Thyroid gland (tissue), 4 donors: Measurements from ENCODE around the gene DOK7. TPM values are rescaled to one million over a fixed set of nuclear protein-coding genes. Genes with fewer than 3 reads are reported as not detected.

Source experiments
- DNase-seq, 2 donors: peaks; one replicate each; pipeline ENCODE4 v3.0.0-alpha.2; 2019
- H3K27ac ChIP-seq, 3 donors: fragments of 200-600 bp; sonication (generic); 1 replicate in 2 of 3; 2 replicates in 1 of 3; pipeline ENCODE4 v1.5.1; 2016 to 2019; ENCODE audit warnings: mild to moderate bottlenecking in 1 of 3, moderate library complexity in 1 of 3
- H3K27me3 ChIP-seq: fragments of 200-600 bp; sonication (generic); one replicate; pipeline ENCODE4 v1.5.1; 2019
- H3K36me3 ChIP-seq, 2 donors: fragments of 200-600 bp; sonication (generic); one replicate each; pipeline ENCODE4 v1.5.1; 2016 to 2019
- H3K4me1 ChIP-seq, 2 donors: fragments of 200-600 bp; sonication (generic); one replicate each; pipeline ENCODE4 v1.5.1; 2017 to 2019
- H3K4me3 ChIP-seq, 3 donors: fragments of 200-600 bp; sonication (generic); replicated peaks in 1 of 3; 1 replicate in 2 of 3; 2 replicates in 1 of 3; pipeline ENCODE4 v1.5.1; 2016; ENCODE audit warnings: mild to moderate bottlenecking in 1 of 3
- H3K9me3 ChIP-seq: fragments of 200-600 bp; sonication (generic); one replicate; pipeline ENCODE4 v1.5.1; 2017
- CTCF ChIP-seq, 6 experiments: fragments of 200-600 bp in 3 of 6; fragments of 450-650 bp in 3 of 6; sonication (generic) in 3 of 6; IDR thresholded peaks; one replicate each; pipeline ENCODE4 v1.5.1; 2016 to 2019; ENCODE audit warnings: antibody characterized with exemption in 6 of 6, mild to moderate bottlenecking in 2 of 6, inconsistent platforms in 1 of 6, moderate library complexity in 1 of 6
- POLR2A ChIP-seq, 2 donors: fragments of 450-650 bp; IDR thresholded peaks; one replicate each; pipeline ENCODE4 v1.6.1; 2017; ENCODE audit warnings: antibody characterized with exemption in 2 of 2, mild to moderate bottlenecking in 2 of 2, moderate library complexity in 1 of 2
- WGBS, 2 donors: methylation state at CpG; one replicate each; pipeline ENCODE4 v1.1.5; 2017; 5-methylcytosine and 5-hydroxymethylcytosine counted together
- intact Hi-C: fragments of 100-400 bp; cut with DNase I; formaldehyde crosslinking; loops from one replicate; pipeline ENCODE4 v1.15.1; 2023
- total RNA-seq, 4 donors: library from RNA; depleted of rRNA; stranded (reverse); fragments of >200 nt; gene quantifications; one replicate each; pipeline ENCODE4 v1.2.3, GENCODE V29; 2016

DOK7 gene
- total RNA-seq, 4 donors from 2014 or later = 0.25 to 2.7 (median 0.52) TPM

GRCh38 chr4:3513807-3514206, 50.7 kb downstream of the DOK7 start:
- no peak for DNase-seq
- no peak overlapping the region for H3K27ac ChIP-seq
- no peaks in the 10 kb centered on the region for H3K9me3 ChIP-seq
- 93 to 96% methylated on average over 16 to 18 of the region's 18 CpGs for WGBS, 2 donors
- no peaks in the 10 kb centered on the region for H3K4me1 ChIP-seq
- TF ChIP-seq POLR2A (IDR thresholded peaks at IDR 0.05) = no peak
- TF ChIP-seq CTCF (IDR thresholded peaks at IDR 0.05) = no peak
- intact Hi-C loops = no loop called here
- H3K27me3 ChIP-seq = no peaks in the 10 kb centered on the region
- peaks cover 61 to 64% of the 10 kb centered on the region in 2 donors for H3K36me3 ChIP-seq
- H3K4me3 ChIP-seq = no peak overlapping the region

GRCh38 chr4:3514221-3514780, 51.2 kb downstream of the DOK7 start:
- H3K4me3 ChIP-seq = no peak overlapping the region
- intact Hi-C loops = no loop called here
- TF ChIP-seq POLR2A (IDR thresholded peaks at IDR 0.05) (no peak), CTCF (IDR thresholded peaks at IDR 0.05) (no peak)
- no peaks in the 10 kb centered on the region for H3K9me3 ChIP-seq
- H3K36me3 ChIP-seq = peaks cover 62 to 67% of the 10 kb centered on the region in 2 donors
- WGBS, 2 donors = 89 to 94% methylated on average over 9 of the region's 17 CpGs
- no peaks in the 10 kb centered on the region for H3K4me1 ChIP-seq
- H3K27me3 ChIP-seq = no peaks in the 10 kb centered on the region
- no peak for DNase-seq
- no peak overlapping the region for H3K27ac ChIP-seq

- no peak overlapping the region for H3K4me3 ChIP-seq
- intact Hi-C loops = no loop called here
- no peak for DNase-seq
- no peaks in the 10 kb centered on the region for H3K4me1 ChIP-seq
- H3K27me3 ChIP-seq = no peaks in the 10 kb centered on the region
- no peaks in the 10 kb centered on the region for H3K9me3 ChIP-seq
- WGBS, 2 donors = 90 to 91% methylated on average over 26 to 30 of the region's 31 CpGs
- TF ChIP-seq POLR2A (IDR thresholded peaks at IDR 0.05) (no peak), CTCF (IDR thresholded peaks at IDR 0.05) (no peak)
- H3K36me3 ChIP-seq = peaks cover 62 to 72% of the 10 kb centered on the region in 2 donors
- no peak overlapping the region for H3K27ac ChIP-seq
Observed at GRCh38 chr4:3514806-3515501, 51.8 kb downstream of the DOK7 start.

GRCh38 chr4:3515646-3516045, 52.5 kb downstream of the DOK7 start:
- intact Hi-C loops = no loop called here
- H3K9me3 ChIP-seq = no peaks in the 10 kb centered on the region

More at GRCh38 chr4:3515646-3516045, 52.5 kb downstream of the DOK7 start:
- DNase-seq = no peak
- 87 to 88% methylated on average over 15 of the region's 15 CpGs for WGBS, 2 donors
- H3K36me3 ChIP-seq = peaks cover 65 to 77% of the 10 kb centered on the region in 2 donors
- no peak for TF ChIP-seq POLR2A (IDR thresholded peaks at IDR 0.05)
- TF ChIP-seq CTCF (IDR thresholded peaks at IDR 0.05) = no peak
- no peaks in the 10 kb centered on the region for H3K4me1 ChIP-seq
- H3K4me3 ChIP-seq = no peak overlapping the region
- no peaks in the 10 kb centered on the region for H3K27me3 ChIP-seq
- no peak overlapping the region for H3K27ac ChIP-seq
